Panc1 (cell line): ENCODE results near the gene AUNIP. TPM values are rescaled to one million over a fixed set of nuclear protein-coding genes. Genes with fewer than 3 reads are reported as not detected.

Source experiments
- ATAC-seq: fragments of 200-7000 bp; cut with Tn5 transposase; 2 replicates; pipeline ENCODE4 v1.9.1; 2020; ENCODE audit warnings: mild to moderate bottlenecking, moderate library complexity
- BruUV-seq: library from RNA; stranded (reverse); fragments of 400-500 nt; replicated peaks from 2 replicates; lab custom pipeline; 2021; lab: Mats Ljungman, UMichigan
- CTCF ChIA-PET: fragments of 300-600 bp; sonication (Branson Sonifier 250); formaldehyde crosslinking; loops from one replicate; lab custom pipeline; 2022; ENCODE audit warnings: antibody characterized with exemption; lab: Charles Lee
- POLR2A ChIA-PET: fragments of 300-600 bp; sonication (Branson Sonifier 250); formaldehyde crosslinking; loops from one replicate; lab custom pipeline; 2022; ENCODE audit warnings: antibody characterized with exemption; lab: Charles Lee
- DNase-seq: peaks from one replicate; pipeline ENCODE4 v3.0.0-alpha.2; 2010; ENCODE audit warnings: low read depth, low spot score
- H3K27ac ChIP-seq: 2 replicates; pipeline ENCODE4 v1.5.1; 2011; ENCODE audit warnings: mild to moderate bottlenecking, low read length, inconsistent platforms
- H3K27me3 ChIP-seq: fragments of 200-500 bp; sonication (Bioruptor generic); 2 replicates; pipeline ENCODE4 v1.6.0; 2014; ENCODE audit warnings: low read length, inconsistent platforms; ENCODE audit not compliant: control insufficient read depth, insufficient read depth
- H3K36me3 ChIP-seq: fragments of 200-500 bp; sonication (Bioruptor generic); 2 replicates; pipeline ENCODE4 v1.5.1; 2014; ENCODE audit warnings: inconsistent platforms, mild to moderate bottlenecking, low read length, moderate library complexity; ENCODE audit not compliant: control insufficient read depth, insufficient read depth
- H3K4me1 ChIP-seq: 2 replicates; pipeline ENCODE4 v1.5.1; 2011; ENCODE audit warnings: inconsistent platforms, mild to moderate bottlenecking, low read length, moderate library complexity; ENCODE audit not compliant: control insufficient read depth, insufficient read depth
- H3K4me3 ChIP-seq, 2 experiments: 2 replicates each; pipeline ENCODE4 v1.5.1; 2011 to 2012; ENCODE audit warnings: low read depth in 2 of 2, low read length in 2 of 2, mild to moderate bottlenecking in 2 of 2, inconsistent platforms in 1 of 2, moderate library complexity in 1 of 2
- H3K9me3 ChIP-seq: fragments of 200-500 bp; sonication (Bioruptor generic); 2 replicates; pipeline ENCODE4 v1.5.1; 2014; ENCODE audit warnings: low read depth, mild to moderate bottlenecking, inconsistent platforms, low read length, moderate library complexity; ENCODE audit not compliant: control insufficient read depth, insufficient read depth
- POLR2AphosphoS5 ChIP-seq: IDR thresholded peaks from 2 replicates; pipeline ENCODE4 v1.6.1; 2012; ENCODE audit warnings: mild to moderate bottlenecking, low read depth, low read length, moderate library complexity
- REST ChIP-seq, 2 experiments: IDR thresholded peaks; 2 replicates each; pipeline ENCODE4 v1.6.1; 2011 to 2012; ENCODE audit warnings: low read depth in 2 of 2, control low read depth in 1 of 2, low read length in 1 of 2, mild to moderate bottlenecking in 1 of 2, moderate library complexity in 1 of 2; ENCODE audit not compliant: insufficient read depth in 1 of 2
- SIN3A ChIP-seq: IDR thresholded peaks from 2 replicates; pipeline ENCODE4 v1.6.1; 2012; ENCODE audit warnings: low read depth, mild to moderate bottlenecking, low read length, moderate library complexity, borderline replicate concordance; ENCODE audit not compliant: insufficient read depth
- TCF7L2 ChIP-seq: IDR thresholded peaks from 2 replicates; pipeline ENCODE4 v1.6.1; 2011; ENCODE audit warnings: mild to moderate bottlenecking, low read depth, low read length, inconsistent platforms
- in situ Hi-C: cut with HindIII; loops from 2 replicates; pipeline ENCODE4 v1.10.0; 2016; ENCODE audit warnings: low sequenced_read_pairs, low pct_unique_long_range_greater_than_20kb
- intact Hi-C: fragments of 100-400 bp; cut with micrococcal nuclease; formaldehyde crosslinking; loops from one replicate; pipeline ENCODE4 v1.10.0; 2022; ENCODE audit not compliant: unreplicated experiment
- total RNA-seq: library from RNA; stranded (reverse); gene quantifications from one replicate; pipeline ENCODE4 v1.2.1, GENCODE V29; 2021; ENCODE audit not compliant: unreplicated experiment
- TF ChIP-seq, protein P1 (sequence below): fragments of 450-650 bp; IDR thresholded peaks from 2 replicates; pipeline ENCODE4 v1.5.1; 2017; ENCODE audit warnings: mild to moderate bottlenecking

AUNIP gene
- total RNA-seq, 1 experiment from 2014 or later, result 12.2 TPM

DNA sequence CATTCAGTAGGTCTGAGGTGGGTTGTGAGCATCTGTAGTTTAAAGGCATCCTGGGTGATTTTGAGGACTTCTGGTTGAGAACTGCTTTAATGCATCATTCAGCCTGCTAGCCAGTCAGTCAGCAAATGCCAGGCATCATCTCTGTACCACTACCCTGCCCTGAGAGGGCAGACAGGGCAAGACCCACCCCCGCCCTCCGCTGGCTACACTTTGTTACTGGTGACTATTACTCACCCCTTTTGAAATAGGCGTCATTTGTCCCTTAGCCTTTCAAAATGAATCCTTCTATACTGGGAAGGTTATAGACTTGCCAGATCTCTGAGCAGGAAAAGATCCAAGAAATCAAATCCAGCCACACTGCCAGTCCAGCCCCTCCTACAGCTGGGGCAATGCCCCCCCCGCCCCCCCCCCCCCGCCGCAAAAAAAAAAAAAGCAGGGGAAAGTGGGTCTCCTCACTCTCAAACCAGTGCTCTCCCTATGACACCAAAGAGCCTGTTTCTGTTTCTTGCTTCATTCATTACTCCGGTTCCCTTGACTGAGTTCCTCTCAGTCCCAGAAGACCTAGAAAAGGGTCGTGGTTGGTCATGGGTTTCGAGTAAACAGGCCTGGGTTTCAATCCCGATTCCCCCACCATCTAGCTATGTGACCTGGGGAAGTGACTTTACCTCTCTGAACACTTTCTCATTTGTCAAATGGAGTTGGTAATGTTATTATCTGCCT is 54.9 kb downstream of the AUNIP start:
- POLR2A ChIA-PET, result no interaction called here

DNA sequence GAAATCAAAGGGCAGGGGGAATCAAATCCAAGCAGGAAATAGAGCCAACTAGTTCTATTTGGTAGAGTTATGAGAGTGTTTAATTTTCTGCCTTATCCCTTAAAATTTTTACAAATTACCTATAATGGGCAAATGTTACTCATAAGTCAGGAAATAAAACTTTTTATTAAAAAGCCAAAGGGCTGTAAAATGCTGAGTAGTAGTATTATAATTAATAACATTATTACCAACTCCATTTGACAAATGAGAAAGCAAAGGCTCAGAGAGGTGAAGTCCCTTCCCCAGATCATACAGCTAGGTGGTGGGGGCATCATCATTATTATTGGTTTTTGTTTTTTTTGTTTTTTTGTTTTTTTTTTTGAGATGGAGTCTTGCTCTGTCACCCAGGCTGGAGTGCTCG is 55.9 kb downstream of the AUNIP start:
- Histone ChIP-seq H3K4me3 (no peak overlapping the region), H3K9me3 (no peaks in the 10 kb centered on the region), H3K4me1 (0 out of 2 replicates have a peak, but pooled peaks cover 5% of the 10 kb centered on the region), H3K27ac (no peak overlapping the region), H3K27me3 (no peaks in the 10 kb centered on the region), H3K36me3 (no peaks in the 10 kb centered on the region)
- ATAC-seq (no peak), DNase-seq (no peak)
- TF ChIP-seq TCF7L2 (no peak), SIN3A (no peak), REST (IDR thresholded peaks at IDR 0.05; ENCODE audit: insufficient read depth in 1 of 2, low read depth in 2 of 2, low read length in 1 of 2) (no peak), POLR2AphosphoS5 (no peak)
- TF ChIP-seq, protein P1, sequence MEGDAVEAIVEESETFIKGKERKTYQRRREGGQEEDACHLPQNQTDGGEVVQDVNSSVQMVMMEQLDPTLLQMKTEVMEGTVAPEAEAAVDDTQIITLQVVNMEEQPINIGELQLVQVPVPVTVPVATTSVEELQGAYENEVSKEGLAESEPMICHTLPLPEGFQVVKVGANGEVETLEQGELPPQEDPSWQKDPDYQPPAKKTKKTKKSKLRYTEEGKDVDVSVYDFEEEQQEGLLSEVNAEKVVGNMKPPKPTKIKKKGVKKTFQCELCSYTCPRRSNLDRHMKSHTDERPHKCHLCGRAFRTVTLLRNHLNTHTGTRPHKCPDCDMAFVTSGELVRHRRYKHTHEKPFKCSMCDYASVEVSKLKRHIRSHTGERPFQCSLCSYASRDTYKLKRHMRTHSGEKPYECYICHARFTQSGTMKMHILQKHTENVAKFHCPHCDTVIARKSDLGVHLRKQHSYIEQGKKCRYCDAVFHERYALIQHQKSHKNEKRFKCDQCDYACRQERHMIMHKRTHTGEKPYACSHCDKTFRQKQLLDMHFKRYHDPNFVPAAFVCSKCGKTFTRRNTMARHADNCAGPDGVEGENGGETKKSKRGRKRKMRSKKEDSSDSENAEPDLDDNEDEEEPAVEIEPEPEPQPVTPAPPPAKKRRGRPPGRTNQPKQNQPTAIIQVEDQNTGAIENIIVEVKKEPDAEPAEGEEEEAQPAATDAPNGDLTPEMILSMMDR, result no peak
- CTCF ChIA-PET, result no interaction called here
- POLR2A ChIA-PET, result interaction anchor here (0.7 kb wide), 1 partner anchor 121 kb away, joined by 4 read pairs; no protein-coding TSS in a partner anchor
- intact Hi-C loops, result no loop called here
- in situ Hi-C loops, result no loop called here
- no TSS peak for BruUV-seq

More for the DNA sequence above, 54.9 kb downstream of the AUNIP start:
- H3K27me3 ChIP-seq, result no peaks in the 10 kb centered on the region
- no peaks in the 10 kb centered on the region for H3K36me3 ChIP-seq
- 0 out of 2 replicates have a peak, but pooled peaks cover 5% of the 10 kb centered on the region for H3K4me1 ChIP-seq
- CTCF ChIA-PET, result interaction anchor here (0.5 kb wide), 1 partner anchor 214 kb away, joined by 3 read pairs; no protein-coding TSS in a partner anchor
- BruUV-seq, result no TSS peak
- DNase-seq (no peak), ATAC-seq (no peak)
- H3K4me3 ChIP-seq, result no peak overlapping the region
- TF ChIP-seq REST (IDR thresholded peaks at IDR 0.05; ENCODE audit: insufficient read depth in 1 of 2, low read depth in 2 of 2, low read length in 1 of 2), result no peak
- no peak for TF ChIP-seq TCF7L2
- TF ChIP-seq, protein P1, result no peak
- TF ChIP-seq SIN3A, result no peak
- TF ChIP-seq POLR2AphosphoS5, result no peak
- H3K9me3 ChIP-seq, result no peaks in the 10 kb centered on the region
- intact Hi-C loops (no loop called here), in situ Hi-C loops (no loop called here)
- no peak overlapping the region for H3K27ac ChIP-seq
